ENCODE measurements around the gene AGR3. TPM values are rescaled to one million over a fixed set of nuclear protein-coding genes. Genes with fewer than 3 reads are reported as not detected.
"Not testable (repeated sequence)": the region's sequence is repeated elsewhere in the genome, so short reads cannot be mapped to it uniquely, and the experiment has no call there.

Gene AGR3
- total RNA-seq, 2 donors from 2014 or later: not detected

DNA sequence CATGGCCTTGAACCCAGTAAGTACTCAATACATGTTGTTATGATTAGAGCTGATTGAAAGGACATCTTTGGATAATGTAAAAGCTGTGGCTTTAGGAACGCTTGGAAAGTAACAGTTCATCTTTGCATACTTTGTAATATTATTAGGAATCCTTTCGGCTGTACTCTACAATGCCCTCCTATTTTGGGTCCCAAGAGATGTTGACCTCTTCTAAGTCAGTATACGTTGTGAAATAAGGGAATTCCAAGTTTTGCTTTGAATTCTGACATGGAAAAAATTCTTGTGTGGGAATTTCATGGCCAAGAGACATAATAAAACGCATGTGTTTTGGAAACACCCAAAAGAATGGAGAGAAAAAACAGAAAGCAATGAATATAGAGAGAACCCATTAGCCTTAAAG, 7.7 kb downstream of the AGR3 start:
- Histone ChIP-seq H3K36me3 (no peaks in the 10 kb centered on the region), H3K27me3 (no peaks in the 10 kb centered on the region), H3K9me3 (peaks cover 0 to 20% of the 10 kb centered on the region in 2 donors), H3K4me3 (no peak overlapping the region), H3K4me1 (no peaks in the 10 kb centered on the region), H3K27ac (no peak overlapping the region)
- TF ChIP-seq, protein P1, sequence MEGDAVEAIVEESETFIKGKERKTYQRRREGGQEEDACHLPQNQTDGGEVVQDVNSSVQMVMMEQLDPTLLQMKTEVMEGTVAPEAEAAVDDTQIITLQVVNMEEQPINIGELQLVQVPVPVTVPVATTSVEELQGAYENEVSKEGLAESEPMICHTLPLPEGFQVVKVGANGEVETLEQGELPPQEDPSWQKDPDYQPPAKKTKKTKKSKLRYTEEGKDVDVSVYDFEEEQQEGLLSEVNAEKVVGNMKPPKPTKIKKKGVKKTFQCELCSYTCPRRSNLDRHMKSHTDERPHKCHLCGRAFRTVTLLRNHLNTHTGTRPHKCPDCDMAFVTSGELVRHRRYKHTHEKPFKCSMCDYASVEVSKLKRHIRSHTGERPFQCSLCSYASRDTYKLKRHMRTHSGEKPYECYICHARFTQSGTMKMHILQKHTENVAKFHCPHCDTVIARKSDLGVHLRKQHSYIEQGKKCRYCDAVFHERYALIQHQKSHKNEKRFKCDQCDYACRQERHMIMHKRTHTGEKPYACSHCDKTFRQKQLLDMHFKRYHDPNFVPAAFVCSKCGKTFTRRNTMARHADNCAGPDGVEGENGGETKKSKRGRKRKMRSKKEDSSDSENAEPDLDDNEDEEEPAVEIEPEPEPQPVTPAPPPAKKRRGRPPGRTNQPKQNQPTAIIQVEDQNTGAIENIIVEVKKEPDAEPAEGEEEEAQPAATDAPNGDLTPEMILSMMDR (IDR thresholded peaks at IDR 0.05): no peak
- DNase-seq (ENCODE audit: low spot score): no peak

DNA sequence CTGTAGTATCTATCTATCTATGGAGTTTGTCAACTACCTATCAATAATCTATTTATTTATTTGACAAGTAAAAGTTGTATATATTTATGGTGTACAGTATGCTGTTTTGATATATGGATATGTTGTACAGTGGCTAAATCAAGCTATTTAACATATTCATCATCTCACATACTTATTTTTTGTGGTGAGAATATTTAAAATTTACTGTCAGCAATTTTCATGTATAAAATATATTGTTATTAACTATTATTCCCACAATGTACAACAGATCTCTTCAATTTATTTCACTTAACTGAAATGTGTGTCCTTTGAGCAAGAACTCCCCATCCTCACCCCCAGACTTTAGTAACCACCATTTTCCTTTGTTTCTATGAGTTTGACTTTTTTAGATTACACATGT, 14.5 kb downstream of the AGR3 start:
- TF ChIP-seq, protein P1 (IDR thresholded peaks at IDR 0.05): no peak

DNA sequence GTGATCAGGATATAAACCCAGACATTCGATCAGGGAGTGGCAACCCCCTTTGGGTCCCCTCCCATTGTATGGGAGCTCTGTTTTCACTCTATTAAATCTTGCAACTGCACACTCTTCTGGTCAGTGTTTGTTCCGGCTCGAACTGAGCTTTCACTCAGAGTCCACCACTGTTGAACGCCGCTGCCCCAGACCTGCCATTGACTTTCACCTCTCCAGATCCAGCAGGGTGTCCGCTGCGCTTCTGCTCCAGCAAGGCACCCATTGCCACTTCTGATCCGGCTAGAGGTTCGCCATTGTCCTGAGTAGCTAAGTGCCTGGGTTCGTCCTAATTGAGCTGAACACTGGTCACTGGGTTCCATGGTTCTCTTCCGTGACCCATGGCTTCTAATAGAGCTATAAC, 28.6 kb downstream of the AGR3 start:
- H3K4me1 ChIP-seq; H3K36me3 ChIP-seq; H3K4me3 ChIP-seq; H3K9me3 ChIP-seq; H3K27ac ChIP-seq; H3K27me3 ChIP-seq; DNase-seq (ENCODE audit: low spot score): not testable (repeated sequence)

More for the DNA sequence above, 14.5 kb downstream of the AGR3 start:
- Histone ChIP-seq H3K4me3 (no peak overlapping the region), H3K4me1 (no peaks in the 10 kb centered on the region), H3K36me3 (no peaks in the 10 kb centered on the region), H3K27me3 (no peaks in the 10 kb centered on the region), H3K9me3 (peaks cover 0 to 12% of the 10 kb centered on the region in 2 donors), H3K27ac (no peak overlapping the region)
- DNase-seq (ENCODE audit: low spot score): no peak

DNA sequence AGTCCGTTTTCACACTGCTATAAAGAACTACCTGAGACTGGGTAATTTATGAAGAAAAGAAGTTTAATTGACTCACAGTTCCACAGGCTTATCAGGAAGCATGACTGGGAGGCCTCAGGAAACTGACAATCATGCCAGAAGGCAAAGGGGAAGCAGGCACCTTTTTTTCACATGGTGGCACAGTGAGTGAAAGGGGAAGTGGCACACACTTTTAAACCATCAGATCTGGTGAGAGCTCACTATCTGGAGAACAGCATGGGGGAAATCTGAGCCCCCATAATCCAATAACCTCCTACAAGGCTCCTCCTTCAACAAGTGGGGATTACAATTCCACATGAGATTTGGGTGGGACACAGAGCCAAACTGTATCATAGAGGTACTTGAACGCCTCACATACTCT, 30.0 kb downstream of the AGR3 start:
- H3K27me3 ChIP-seq: no peaks in the 10 kb centered on the region
- no peak overlapping the region for H3K4me3 ChIP-seq
- H3K36me3 ChIP-seq: no peaks in the 10 kb centered on the region
- TF ChIP-seq, protein P1 (IDR thresholded peaks at IDR 0.05): no peak
- no peaks in the 10 kb centered on the region for H3K4me1 ChIP-seq
- H3K27ac ChIP-seq: no peak overlapping the region
- DNase-seq (ENCODE audit: low spot score): no peak
- H3K9me3 ChIP-seq: no peaks in the 10 kb centered on the region

DNA sequence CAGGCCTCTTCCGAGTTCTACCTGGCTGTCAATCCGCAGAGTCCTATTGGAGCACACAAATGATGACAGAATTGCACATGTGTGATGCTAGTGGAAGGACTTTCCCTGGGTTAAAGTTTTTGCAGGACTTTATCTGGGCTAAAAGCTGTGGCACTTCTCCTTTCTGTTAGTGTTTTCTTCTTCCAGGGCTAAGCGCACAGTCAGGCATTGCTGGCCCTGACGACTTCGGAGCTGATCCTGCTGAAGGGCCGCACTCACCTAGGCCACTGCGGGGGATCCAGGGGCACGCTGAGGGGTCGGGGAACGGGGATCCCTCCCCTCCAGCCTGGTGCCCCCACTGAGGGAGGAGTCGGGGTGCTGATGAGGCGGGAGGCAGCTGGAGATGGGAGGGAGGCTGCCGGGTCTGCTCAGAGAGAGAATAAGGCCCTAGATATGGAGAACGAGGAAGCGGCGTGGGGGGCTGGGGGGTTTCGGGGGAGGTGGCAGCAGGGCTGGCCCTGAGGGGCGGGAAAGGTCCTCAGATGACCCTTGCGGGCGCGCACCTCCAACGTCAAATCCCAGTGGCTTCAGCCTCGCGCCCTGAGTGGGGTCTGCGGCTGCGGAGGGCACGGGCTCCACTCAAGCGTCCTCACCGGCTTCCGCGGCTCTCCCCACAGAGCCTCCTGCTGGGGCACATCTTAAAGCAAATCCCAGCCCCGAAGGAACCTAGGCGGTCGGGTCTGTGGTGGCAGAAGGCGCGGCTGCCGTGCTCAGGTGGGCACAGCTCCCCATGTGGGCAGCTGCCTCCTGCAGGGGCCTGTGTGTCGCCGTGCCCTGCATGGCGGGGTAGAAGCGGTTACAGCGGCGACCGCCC, 30.9 kb downstream of the AGR3 start:
- Histone ChIP-seq H3K27me3 (no peaks in the 10 kb centered on the region), H3K4me1 (no peaks in the 10 kb centered on the region), H3K36me3 (no peaks in the 10 kb centered on the region), H3K9me3 (no peaks in the 10 kb centered on the region), H3K4me3 (no peak overlapping the region), H3K27ac (no peak overlapping the region)
- DNase-seq (ENCODE audit: low spot score): no peak
- TF ChIP-seq, protein P1 (IDR thresholded peaks at IDR 0.05): no peak

DNA sequence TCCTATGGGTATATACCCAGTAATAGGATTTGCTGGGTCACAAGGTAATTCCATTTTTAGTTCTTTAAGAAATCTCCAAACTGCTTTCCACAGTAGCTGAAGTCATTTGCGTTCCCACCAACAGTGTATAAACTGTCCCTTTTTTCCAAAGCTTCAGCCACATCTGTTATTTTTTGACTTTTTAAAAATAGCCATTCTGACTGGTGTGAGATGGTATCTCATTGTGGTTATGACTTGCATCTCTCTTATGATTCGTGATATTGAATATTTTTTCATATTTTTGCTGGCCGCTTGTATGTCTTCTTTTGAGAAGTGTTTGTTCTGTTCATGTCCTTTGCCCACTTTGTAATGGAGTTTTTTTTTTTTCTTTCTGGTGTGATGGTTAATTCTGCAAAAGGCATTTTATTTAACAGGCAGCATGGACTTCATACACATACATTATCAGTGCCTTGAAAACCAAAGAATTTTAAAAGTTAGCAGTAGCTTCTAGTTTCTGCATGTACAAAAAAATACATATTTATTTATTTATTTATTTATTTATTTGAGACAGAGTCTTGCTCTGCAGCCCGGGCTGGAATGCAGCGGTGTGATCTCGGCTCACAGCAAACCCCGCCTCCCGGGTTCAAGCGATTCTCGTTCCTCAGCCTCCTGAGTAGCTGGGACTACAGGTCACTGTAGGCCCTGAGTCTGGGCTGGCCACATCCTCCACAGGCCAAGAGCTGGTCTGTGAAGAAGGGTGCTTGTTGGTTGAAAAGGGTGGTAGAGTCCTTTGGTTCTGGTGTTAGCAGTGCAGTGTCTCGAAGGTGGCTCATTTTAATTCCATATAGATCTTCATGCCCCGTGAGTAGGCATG, 32.3 kb downstream of the AGR3 start:
- Histone ChIP-seq H3K27me3 (no peaks in the 10 kb centered on the region), H3K27ac (no peak overlapping the region), H3K9me3 (no peaks in the 10 kb centered on the region), H3K4me3 (no peak overlapping the region), H3K36me3 (no peaks in the 10 kb centered on the region), H3K4me1 (no peaks in the 10 kb centered on the region)
- no peak for DNase-seq (ENCODE audit: low spot score)
- TF ChIP-seq, protein P1 (IDR thresholded peaks at IDR 0.05): no peak

Data from right atrium auricular region (tissue), 2 donors.